DOHH2 (cell line): ENCODE data around the gene ZFP92.
"Not testable (repeated sequence)": the region's sequence is repeated elsewhere in the genome, so short reads cannot be mapped to it uniquely, and the experiment has no call there.

Experiments
- H3F3A ChIP-seq: fragments of 200-600 bp; sonication (generic), shearing (Covaris generic); 2 replicates; pipeline ENCODE4 v1.6.0; 2016; ENCODE audit warnings: antibody characterized with exemption, mild to moderate bottlenecking; ENCODE audit not compliant: control insufficient read depth, insufficient read depth
- H3K27ac ChIP-seq: fragments of 200-600 bp; sonication (generic); 2 replicates; pipeline ENCODE4 v1.5.1; 2014; ENCODE audit warnings: low read depth, mild to moderate bottlenecking, low read length, moderate library complexity
- H3K27me3 ChIP-seq: fragments of 200-600 bp; sonication (generic); 2 replicates; pipeline ENCODE4 v1.6.1; 2014; ENCODE audit warnings: mild to moderate bottlenecking, low read length, mixed read lengths; ENCODE audit not compliant: control insufficient read depth
- H3K36me3 ChIP-seq: fragments of 200-600 bp; sonication (generic); 2 replicates; pipeline ENCODE4 v1.6.1; 2014; ENCODE audit warnings: mild to moderate bottlenecking, low read length, moderate library complexity, mixed read lengths; ENCODE audit not compliant: control insufficient read depth
- H3K4me1 ChIP-seq: fragments of 200-600 bp; sonication (generic); 2 replicates; pipeline ENCODE4 v1.6.1; 2014; ENCODE audit warnings: mild to moderate bottlenecking, low read length, mixed read lengths; ENCODE audit not compliant: control insufficient read depth
- H3K4me2 ChIP-seq: fragments of 200-600 bp; sonication (generic); 2 replicates; pipeline ENCODE4 v1.6.0; 2014; ENCODE audit warnings: mild to moderate bottlenecking, low read length, moderate library complexity
- H3K4me3 ChIP-seq: fragments of 200-600 bp; sonication (generic); 2 replicates; pipeline ENCODE4 v1.5.1; 2014; ENCODE audit warnings: mild to moderate bottlenecking, low read length, mixed read lengths
- H3K79me2 ChIP-seq: fragments of 200-600 bp; sonication (generic); 2 replicates; pipeline ENCODE4 v1.6.1; 2014; ENCODE audit warnings: mild to moderate bottlenecking, low read length, mixed read lengths; ENCODE audit not compliant: control insufficient read depth
- H3K9me2 ChIP-seq: fragments of 200-600 bp; sonication (generic); replicated peaks from 2 replicates; pipeline ENCODE4 v1.6.1; 2014; ENCODE audit warnings: mild to moderate bottlenecking, low read length, mixed read lengths; ENCODE audit not compliant: control insufficient read depth
- H3K9me3 ChIP-seq: fragments of 200-600 bp; sonication (generic); 2 replicates; pipeline ENCODE4 v1.6.1; 2014; ENCODE audit warnings: antibody characterized with exemption, low read length, mixed read lengths; ENCODE audit not compliant: control insufficient read depth, insufficient read depth
- H4K20me1 ChIP-seq: fragments of 200-600 bp; sonication (generic); 2 replicates; pipeline ENCODE4 v1.6.0; 2014; ENCODE audit warnings: low read depth, mild to moderate bottlenecking, antibody characterized with exemption, low read length, moderate library complexity; ENCODE audit not compliant: control insufficient read depth, insufficient read depth
- CTCF ChIP-seq: fragments of 200-600 bp; sonication (generic); IDR thresholded peaks from one replicate; pipeline ENCODE4 v1.5.1; 2014; ENCODE audit warnings: antibody characterized with exemption, mild to moderate bottlenecking, low read depth, low read length; ENCODE audit not compliant: poor library complexity, severe bottlenecking
- EZH2phosphoT487 ChIP-seq: fragments of 200-600 bp; sonication (generic); IDR thresholded peaks from 2 replicates; pipeline ENCODE4 v1.6.1; 2017; ENCODE audit warnings: borderline replicate concordance, mild to moderate bottlenecking, antibody characterized with exemption, low read length, moderate library complexity, mixed read lengths

ZFP92 gene

GRCh38 chrX:153401133-153401764 lies 10.0 kb upstream of the ZFP92 start, which contains the start of gene PNMA6E:
Gene PNMA6E (minus strand): TSS chrX:153401350. CDS start chrX:153398849, 2,501 bp downstream.
- Histone ChIP-seq H3F3A (no peaks in the 10 kb centered on the region), H3K4me1 (no peaks in the 10 kb centered on the region; the same call in 1 of the 2 replicates), H3K9me3 (no peaks in the 10 kb centered on the region), H3K79me2 (no peaks in the 10 kb centered on the region), H3K27me3 (no peaks in the 10 kb centered on the region), H3K4me2 (no peak within 1 kb of the TSS), H4K20me1 (no peaks in the 10 kb centered on the region), H3K4me3 (no peak within 1 kb of the TSS), H3K9me2 (no peaks in the 10 kb centered on the region), H3K27ac (no peak within 1 kb of the TSS), H3K36me3 (no peaks in the 10 kb centered on the region)
- TF ChIP-seq EZH2phosphoT487 (no peak), CTCF (no peak)

- H3K36me3 ChIP-seq, H3K27ac ChIP-seq, H3K9me2 ChIP-seq, H3F3A ChIP-seq, H3K4me2 ChIP-seq, H3K79me2 ChIP-seq, H3K9me3 ChIP-seq, H3K4me3 ChIP-seq, H3K4me1 ChIP-seq, H4K20me1 ChIP-seq, H3K27me3 ChIP-seq: not testable (repeated sequence)
These were observed 6.9 kb upstream of the ZFP92 start for GRCh38 chrX:153404333-153404732.

- Histone ChIP-seq H3K9me3 (no peaks in the 10 kb centered on the region), H3K27ac (no peak overlapping the region), H3K79me2 (no peaks in the 10 kb centered on the region), H3K36me3 (no peaks in the 10 kb centered on the region), H3K9me2 (no peaks in the 10 kb centered on the region), H3F3A (no peaks in the 10 kb centered on the region), H3K4me2 (no peak overlapping the region), H3K4me3 (no peak overlapping the region), H3K27me3 (no peaks in the 10 kb centered on the region), H4K20me1 (no peaks in the 10 kb centered on the region), H3K4me1 (peaks cover 4% of the 10 kb centered on the region)
- TF ChIP-seq EZH2phosphoT487 (no peak), CTCF (no peak)
These were observed 5.8 kb upstream of the ZFP92 start for GRCh38 chrX:153405426-153405825.

- Histone ChIP-seq H3K9me3 (no peaks in the 10 kb centered on the region), H3K27ac (no peak overlapping the region), H3K4me2 (no peak overlapping the region), H3K27me3 (no peaks in the 10 kb centered on the region), H3K9me2 (no peaks in the 10 kb centered on the region), H3K79me2 (no peaks in the 10 kb centered on the region), H3F3A (no peaks in the 10 kb centered on the region), H3K36me3 (no peaks in the 10 kb centered on the region), H3K4me1 (peaks cover 10% of the 10 kb centered on the region), H3K4me3 (no peak overlapping the region), H4K20me1 (no peaks in the 10 kb centered on the region)
- TF ChIP-seq CTCF (no peak), EZH2phosphoT487 (no peak)
These were observed 5.3 kb upstream of the ZFP92 start for GRCh38 chrX:153406011-153406410.
